ENCODE data around the gene ST3GAL2. TPM values are rescaled to one million over a fixed set of nuclear protein-coding genes. Genes with fewer than 3 reads are reported as not detected.

The ST3GAL2 gene
- total and polyA plus RNA-seq, 9 of the 15 experiments (the other 6 are each of a cell fraction or from before 2014, with no cell fraction given): 1.5 to 108 (median 34.3) TPM

- TF ChIP-seq HOMEZ (CRISPR knock-in tag; IDR thresholded peaks at IDR 0.05) (no peak), E2F1 (CRISPR knock-in tag; IDR thresholded peaks at IDR 0.05) (no peak), U2AF1 (optimal IDR thresholded peaks at IDR 0.05; ENCODE audit: low read depth, low read length) (no peak), SRSF1 (IDR thresholded peaks at IDR 0.05; ENCODE audit: low read depth, low read length) (0 out of 2 replicates have a peak, but pooled peaks have one; percentile 54), CXXC5 (CRISPR knock-in tag; IDR thresholded peaks at IDR 0.05) (peak; percentile 93), HSF4 (CRISPR knock-in tag; IDR thresholded peaks at IDR 0.05; ENCODE audit: borderline replicate concordance) (no peak), SIN3B (IDR thresholded peaks at IDR 0.05; ENCODE audit: low read depth) (peak; percentile 59; the same call in 1 of the 2 replicates), ZBTB9 (CRISPR knock-in tag; IDR thresholded peaks at IDR 0.05) (no peak), HNRNPUL1 (IDR thresholded peaks at IDR 0.05; ENCODE audit: low read length) (no peak), IRF1 (CRISPR knock-in tag; IDR thresholded peaks at IDR 0.05; ENCODE audit: borderline replicate concordance) (no peak), E2F8 (IDR thresholded peaks at IDR 0.05; ENCODE audit: low read depth, partially characterized antibody) (no peak), ZNF696 (CRISPR knock-in tag; conservative IDR thresholded peaks at IDR 0.05) (no peak), TAF15 (IDR thresholded peaks at IDR 0.05; ENCODE audit: low read depth, low read length) (no peak), HDAC1 (IDR thresholded peaks at IDR 0.05) (peak in 1 of 2 experiments; percentile 61; a peak in 1 of 4 replicates), ARID2 (IDR thresholded peaks at IDR 0.05) (no peak), TAF7 (tag; IDR thresholded peaks at IDR 0.05) (no peak), CAMTA2 (CRISPR knock-in tag; conservative IDR thresholded peaks at IDR 0.05) (no peak), MYBL2 (IDR thresholded peaks at IDR 0.05; ENCODE audit: low read depth) (no peak), MYBL2 (CRISPR knock-in tag; IDR thresholded peaks at IDR 0.05; ENCODE audit: borderline replicate concordance) (no peak), HNRNPK (IDR thresholded peaks at IDR 0.05; ENCODE audit: low read depth, low read length, poor library complexity, severe bottlenecking) (no peak)
Observed at GRCh38 chr16:70454222-70455034, 15.5 kb upstream of the ST3GAL2 start, which contains the start of gene FCSK (continued).

Data from K562 (cell line).